ENCODE measurements around the gene CAPN7.

DNA sequence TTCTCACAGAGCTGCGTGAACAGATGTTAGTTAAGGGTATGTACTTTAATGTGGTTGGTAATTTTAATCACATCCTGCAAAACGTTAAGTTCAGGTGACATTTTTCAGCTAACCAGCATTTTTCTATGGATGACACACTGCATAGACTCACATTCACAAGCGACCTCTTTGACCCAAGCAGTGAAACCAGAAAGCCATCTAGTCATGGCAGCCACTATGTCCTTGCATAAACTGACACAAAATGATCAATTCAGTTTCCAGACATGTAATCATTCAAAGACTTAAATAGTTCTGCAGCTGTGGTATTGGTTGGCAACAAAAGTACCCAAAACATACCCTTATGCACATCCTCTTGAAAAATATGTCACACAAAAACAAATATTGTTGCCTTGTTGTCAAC is 7.4 kb upstream of the CAPN7 start:
- TF ChIP-seq POLR2AphosphoS5 (IDR thresholded peaks at IDR 0.05; ENCODE audit: low read depth, low read length) (no peak), POLR2A (IDR thresholded peaks at IDR 0.05; ENCODE audit: low read depth, low read length) (no peak), TAF1 (IDR thresholded peaks at IDR 0.05; ENCODE audit: borderline replicate concordance, low read depth, low read length) (no peak)
